Left hindlimb (tissue), 1 donor: ENCODE results near the gene KASH5.
A peak's percentile ranks its signal among the peaks of the same experiment; 100 is the strongest.

ENCODE experiments used
- DNase-seq: peaks from one replicate; pipeline ENCODE4 v3.0.0-alpha.2; 2018

KASH5 gene, protein sequence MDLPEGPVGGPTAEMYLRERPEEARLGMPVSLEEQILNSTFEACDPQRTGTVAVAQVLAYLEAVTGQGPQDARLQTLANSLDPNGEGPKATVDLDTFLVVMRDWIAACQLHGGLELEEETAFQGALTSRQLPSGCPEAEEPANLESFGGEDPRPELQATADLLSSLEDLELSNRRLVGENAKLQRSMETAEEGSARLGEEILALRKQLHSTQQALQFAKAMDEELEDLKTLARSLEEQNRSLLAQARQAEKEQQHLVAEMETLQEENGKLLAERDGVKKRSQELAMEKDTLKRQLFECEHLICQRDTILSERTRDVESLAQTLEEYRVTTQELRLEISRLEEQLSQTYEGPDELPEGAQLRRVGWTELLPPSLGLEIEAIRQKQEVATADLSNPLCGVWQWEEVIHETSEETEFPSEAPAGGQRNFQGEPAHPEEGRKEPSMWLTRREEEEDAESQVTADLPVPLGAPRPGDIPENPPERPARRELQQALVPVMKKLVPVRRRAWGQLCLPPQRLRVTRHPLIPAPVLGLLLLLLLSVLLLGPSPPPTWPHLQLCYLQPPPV

DNA sequence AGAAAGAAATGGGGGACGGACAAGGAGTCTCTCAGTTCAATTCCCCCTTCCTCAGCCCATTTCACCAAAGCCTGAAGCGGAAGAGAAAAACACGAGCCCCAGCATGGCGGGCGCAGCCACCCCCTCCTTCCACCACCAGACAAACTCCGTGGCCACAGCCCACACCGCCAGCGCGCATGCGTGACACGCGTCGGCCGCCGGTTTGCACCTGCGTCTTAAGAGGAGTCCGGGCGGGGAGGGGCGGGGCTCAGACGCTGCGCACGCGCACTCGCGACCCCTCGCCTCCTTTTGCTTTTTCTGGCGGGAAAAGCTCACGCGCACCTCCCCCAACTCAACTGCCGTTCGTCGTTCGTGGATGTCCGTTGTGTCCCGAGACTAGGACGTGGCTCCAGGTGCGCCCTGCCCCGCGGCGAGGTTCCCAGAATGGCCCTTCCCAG is at the start of gene KASH5:
Gene KASH5 (plus strand): TSS at position 314 of the 437 bp plus-strand sequence. CDS start 2,635 bp downstream, outside the sequence.
- DNase-seq = peak; percentile 64

DNA sequence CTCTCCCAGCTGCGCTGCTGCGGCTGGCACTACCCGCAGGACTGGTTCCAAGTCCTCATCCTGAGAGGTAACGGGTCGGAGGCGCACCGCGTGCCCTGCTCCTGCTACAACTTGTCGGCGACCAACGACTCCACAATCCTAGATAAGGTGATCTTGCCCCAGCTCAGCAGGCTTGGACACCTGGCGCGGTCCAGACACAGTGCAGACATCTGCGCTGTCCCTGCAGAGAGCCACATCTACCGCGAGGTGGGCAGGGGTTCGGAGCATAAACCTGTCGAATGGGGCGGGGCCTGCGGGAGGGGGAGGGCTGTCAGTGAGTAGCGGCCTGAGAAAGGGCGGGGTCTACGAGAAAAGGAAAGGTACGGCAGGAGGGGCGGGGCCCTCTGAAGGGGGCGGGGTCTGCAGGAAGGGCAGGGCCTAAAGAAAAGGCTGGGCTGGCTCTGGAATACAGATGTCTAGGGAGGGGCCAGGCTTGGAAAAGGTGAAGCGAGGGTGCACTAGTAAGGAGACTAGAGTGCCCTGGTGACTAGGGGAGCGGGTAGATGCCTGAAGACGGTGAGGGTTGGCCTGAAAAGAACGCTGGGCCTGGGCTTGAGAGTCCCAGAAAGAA is 49.3 kb upstream of the KASH5 start:
- DNase-seq = peak; percentile 71

DNA sequence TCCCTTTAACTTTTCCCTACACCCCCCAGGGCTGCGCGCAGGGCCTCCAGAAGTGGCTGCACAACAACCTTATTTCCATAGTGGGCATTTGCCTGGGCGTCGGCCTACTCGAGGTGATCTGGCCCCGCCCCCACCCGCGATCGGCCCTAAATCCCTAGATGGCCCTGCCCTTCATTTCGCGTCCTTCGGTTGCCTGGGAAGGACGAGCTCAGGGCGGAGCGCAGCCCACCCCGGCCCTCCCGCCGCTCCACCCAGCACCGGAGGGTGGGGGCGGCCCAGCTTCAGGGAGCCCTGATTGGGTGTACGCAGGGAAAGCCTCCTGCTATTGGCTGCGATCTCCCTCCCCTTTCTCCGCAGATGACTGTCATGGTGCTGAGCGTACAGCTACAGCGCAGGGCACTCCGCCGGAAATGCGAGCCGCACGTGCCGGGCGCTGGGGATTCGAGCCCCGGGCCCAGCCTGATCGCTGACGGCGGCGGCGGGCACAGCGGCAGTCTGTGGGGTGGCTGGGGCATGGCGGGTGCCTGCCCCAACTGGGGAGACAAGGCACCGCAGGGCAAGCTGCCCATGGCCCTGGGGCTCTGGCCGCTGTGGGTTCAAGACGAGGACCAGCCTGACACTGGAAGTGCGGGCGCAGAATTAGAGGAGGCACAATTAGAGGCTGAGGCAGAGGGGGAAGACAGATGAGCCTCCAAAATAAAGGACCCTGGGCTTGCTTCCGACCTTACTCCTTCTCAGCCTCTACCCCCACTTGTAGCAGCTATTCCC is 48.6 kb upstream of the KASH5 start:
- peak; percentile 91 for DNase-seq

DNA sequence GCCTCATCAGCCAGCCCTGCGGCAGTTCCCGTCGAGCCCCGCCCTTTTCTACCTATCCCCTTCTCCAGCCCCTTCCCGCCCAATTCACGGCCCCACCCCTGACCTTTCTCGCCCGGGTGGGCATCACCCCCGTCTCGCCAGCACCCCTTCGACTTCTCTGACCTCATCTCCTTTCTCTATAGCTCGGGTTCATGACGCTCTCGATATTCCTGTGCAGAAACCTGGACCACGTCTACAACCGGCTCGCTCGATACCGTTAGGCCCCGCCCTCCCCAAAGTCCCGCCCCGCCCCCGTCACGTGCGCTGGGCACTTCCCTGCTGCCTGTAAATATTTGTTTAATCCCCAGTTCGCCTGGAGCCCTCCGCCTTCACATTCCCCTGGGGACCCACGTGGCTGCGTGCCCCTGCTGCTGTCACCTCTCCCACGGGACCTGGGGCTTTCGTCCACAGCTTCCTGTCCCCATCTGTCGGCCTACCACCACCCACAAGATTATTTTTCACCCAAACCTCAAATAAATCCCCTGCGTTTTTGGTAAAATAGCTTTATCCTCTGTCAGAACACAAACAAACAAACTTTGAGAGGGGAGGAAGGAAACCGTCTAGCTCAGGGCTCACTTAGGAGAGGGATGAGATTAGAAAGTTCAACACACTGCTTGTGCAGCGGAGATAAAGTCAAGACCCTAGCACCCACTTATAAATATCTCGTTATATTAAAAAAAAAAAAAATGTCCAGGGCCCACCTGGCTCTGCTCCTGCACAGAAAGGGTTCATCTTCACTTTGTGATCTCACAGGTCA is 47.8 kb upstream of the KASH5 start:
- peak; percentile 70 for DNase-seq

DNA sequence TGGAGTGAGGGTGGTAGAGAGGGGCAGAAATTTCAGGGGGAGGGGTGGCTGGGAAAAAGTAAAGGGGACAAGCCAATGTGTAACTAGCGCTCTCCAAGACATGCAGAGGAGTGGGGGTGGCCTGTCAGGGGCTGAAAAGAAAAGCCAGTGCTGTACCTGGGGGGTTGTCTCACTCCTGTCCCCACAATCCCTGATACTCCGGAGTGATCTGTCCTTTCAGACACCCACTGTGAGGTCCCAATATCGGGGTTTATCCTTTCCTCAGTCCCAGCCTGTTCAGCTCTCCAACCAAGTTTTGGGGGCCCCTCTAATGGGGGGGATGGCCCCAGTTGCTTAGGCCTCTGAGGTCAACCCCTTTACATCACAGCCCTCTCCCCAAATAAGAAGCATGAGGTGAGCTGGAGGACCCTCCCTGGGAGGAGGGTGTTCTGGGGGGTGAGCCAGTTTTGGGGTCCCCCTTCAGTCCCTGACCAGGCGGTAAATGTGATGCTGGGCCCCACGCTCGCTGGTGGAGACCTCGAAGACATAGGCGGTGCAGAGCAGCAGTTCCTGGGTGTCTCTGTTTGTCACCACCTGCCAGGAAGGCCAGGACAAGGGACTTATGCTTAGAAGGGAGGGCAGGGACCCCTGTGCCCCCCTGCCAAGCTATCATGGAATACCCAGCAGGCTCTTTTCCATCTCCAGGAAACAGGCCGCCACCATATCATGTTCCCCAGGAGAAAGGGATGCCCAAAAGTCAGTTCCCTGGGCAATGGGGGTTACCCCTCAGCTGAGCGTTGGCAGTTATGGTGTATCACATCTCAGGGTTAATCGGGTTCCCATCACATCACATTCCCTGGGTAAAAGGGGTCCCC is 47.0 kb upstream of the KASH5 start:
- no peak for DNase-seq

DNA sequence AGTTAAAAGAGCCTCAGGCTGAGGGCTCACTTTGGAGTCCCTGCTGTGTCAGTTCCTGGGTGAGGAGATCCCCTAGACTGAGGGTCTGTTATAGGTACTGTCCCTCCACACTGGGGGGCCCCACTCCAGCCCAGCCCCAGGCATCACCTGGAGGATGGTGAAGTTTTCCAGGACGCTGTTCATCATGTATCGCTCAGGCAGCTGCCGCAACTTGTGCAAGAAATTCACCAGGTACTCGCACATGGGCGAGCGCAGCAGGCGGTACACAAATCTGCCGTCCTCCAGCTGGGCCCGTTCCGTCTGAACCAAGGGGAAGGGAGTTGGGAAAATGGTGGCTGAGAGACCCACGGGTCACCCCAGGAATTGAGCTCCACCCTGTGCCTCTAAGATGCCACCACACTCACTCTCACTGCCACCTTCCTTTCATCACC is 45.7 kb upstream of the KASH5 start:
- DNase-seq = no peak

DNA sequence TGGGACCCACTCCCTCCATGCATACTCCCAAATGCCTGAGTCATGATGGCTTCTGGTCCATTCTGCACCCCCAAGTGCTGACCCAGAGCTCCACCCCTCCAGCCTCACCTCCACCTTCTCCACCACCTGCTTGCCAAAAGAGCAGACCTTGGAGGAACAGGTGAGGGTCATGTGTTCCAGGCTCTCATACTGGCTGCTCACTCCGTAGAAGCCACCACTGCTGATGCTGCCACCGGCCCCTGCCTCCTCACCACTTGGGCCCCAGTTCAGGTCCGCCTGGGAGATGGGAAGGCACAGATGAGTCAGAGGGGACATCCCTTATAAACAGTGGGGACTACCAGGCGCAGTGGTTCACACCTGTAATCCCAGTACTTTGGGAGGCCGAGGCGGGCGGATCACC is 44.9 kb upstream of the KASH5 start:
- DNase-seq = no peak

DNA sequence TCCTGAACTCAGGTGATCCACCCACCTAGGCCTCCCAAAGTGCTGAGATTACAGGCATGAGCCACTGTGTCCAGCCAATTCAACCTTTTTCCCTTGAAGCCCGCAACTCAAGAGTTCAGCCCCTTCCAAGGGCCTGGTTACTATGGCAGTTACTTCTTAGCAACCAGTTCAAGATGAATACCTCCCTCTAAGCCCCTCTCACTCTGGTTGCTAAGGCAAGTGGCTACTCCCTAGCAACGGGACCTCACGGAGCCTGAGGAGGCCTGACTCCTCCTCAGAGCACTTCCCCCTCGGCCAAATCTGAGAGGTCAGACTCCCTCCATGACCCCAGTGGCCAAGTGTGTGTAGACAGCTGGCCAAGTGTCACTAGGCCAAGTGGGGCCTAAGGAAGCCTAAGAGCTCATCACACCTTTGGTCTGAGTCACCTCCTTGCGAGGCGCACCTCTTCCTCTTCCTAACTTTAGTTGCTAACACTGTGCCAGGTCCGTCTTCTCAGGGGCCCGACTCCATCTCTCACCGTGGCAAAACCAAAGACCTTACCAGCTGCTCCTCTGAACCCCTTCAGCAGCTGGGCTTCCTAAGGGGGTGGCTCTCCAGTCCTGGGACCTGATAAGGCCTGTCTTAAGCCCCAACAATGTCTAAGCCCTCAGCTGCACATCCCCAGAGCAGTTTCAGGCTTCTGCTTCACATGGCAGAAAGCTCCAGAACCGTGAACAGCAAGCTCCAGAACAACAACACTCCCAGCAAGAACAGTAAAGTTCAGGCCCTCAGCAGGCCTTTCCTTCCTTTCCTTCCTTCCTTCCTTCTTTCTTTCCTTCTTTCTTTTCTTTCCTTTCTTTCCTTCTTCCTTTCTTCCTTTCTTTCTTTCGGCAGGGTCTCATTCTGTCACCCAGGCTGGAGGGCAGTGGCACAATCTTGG is 43.3 kb upstream of the KASH5 start:
- no peak for DNase-seq

DNA sequence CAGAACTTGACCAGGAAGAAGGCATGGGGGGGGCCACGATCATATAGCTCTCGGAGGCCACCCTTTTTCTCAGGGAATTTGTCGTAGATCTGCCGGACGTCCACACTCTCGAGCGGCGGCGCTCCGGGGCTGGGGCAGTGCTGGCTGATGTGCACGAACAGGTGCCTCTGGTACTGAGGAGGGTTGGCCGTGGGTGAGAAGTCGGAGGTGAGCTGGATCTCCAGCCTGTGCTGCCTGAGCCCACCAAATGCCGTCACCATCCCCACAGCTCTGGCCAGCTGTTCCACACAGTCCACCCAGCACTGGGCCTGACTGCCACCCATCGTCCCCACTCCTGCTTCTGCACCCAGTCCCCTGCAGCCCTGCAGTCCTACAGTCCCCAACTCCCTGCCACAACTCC is 40.9 kb upstream of the KASH5 start:
- no peak for DNase-seq

DNA sequence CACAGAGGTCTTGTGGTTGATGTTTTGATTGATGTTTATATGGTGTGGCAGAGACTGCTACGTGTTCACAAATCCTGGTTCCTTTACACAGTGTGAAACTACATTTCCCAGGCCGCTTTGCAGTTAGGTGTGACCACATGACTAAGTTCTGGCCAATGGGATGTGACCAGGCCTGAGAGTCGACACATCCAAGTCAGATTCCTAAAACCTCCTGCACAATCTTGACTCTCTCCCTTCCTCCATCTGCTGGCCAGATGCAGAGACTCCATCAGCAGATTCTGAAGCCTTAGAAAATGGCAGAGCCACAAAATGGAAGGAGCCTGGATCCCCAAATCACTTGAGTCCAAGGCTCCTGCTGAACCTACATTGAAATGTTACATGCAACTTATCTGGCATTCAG is 40.2 kb upstream of the KASH5 start:
- no peak for DNase-seq

DNA sequence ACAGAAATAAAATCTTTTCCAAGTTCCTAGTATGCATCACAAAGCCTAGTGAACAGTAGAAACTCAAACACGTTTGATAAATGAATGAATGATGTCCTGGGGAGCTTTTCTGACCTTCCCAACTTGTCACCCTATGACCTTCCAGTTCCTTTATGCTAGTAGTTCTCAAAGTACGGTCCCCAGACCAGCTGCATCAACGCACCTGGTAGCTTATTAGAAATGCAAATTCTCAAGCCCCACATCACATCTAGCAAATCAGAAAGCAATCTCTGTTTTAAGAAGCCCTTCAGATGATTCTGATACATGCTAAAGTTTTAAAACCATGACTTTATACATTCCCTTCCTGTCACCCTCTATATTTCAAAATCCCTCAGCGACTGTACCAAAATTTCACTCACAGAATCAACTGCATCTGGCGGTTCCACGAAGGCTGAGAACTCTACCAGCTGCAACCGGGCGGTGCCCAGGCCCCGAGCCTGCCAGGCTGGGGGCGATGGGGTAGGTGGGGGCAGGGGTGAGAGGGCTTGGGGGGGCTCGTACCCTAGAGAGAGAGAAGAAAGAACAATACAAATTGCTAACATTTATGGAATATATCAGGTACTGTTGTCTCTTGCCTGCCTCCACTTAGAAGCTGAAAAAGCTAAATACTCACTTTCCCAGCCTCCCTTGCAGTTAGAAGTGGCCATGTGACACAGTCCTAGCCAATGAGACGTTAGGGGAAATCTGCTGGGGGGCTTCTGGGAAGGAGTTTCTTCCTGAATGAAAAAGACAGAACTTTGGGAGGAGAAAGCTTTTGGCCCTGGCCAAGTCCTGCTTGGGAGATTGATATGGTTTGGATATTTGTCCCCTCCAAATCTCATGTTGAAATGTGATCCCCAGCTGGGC is 39.5 kb upstream of the KASH5 start:
- DNase-seq = no peak

DNA sequence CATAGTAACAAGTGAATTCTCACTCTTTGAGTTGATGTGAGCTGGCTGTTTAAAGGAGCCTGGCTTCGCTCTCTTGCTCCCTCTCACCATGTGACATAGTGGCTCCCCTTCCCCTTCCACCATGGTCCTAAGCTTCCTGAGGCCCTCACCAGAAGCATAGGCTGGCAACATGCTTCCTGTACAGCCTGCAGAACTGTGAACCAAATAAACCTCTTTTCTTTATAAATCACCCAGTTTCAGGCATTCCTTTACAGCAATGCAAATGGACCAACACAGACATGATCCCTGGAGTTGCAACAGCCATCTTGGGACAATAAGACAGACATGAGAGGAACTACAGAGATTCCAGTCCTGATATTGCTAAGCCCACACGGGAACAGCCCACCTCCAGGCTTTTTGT is 38.5 kb upstream of the KASH5 start:
- DNase-seq = no peak

DNA sequence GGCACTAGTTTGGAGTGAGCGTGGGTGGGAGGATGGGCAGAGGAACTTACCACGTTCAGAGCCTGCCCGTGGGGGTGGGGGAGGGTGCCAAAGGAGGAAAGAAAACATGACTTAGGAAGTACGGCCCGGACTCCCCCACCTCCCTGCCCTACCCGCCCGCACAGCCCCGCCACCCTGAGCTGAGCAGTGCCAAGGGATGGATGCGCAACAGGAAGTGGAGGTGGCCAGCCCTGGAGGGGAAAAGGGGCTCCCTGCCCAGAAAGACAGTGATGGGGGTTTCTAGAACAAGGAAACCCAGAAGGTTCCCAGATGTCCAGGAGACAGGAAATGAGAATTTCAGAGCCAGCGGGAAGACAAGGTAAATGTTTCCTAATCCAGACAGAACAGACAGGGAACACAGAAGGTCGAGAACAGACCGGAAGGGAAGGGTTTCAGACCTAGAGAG is 32.1 kb upstream of the KASH5 start:
- DNase-seq = peak; percentile 66

DNA sequence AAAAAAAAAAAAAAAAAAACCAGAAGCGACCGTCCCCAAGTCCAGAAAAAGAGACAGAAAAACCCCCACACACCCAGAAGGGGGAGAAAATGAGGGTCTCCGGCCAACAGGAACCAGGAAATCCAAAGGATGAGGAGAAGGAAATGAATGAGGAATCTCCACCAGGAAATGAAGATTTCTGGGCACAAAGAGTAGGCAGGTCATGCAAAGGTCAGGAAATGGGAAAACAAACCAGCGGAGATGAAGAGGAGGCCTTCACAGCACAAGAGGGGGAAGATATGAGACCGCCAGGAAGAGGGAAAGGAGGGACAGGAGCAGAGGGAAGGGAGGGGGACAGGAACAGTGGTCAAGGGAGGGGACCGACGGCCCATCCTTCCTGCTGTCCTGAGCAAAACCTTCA is 31.7 kb upstream of the KASH5 start:
- no peak for DNase-seq

DNA sequence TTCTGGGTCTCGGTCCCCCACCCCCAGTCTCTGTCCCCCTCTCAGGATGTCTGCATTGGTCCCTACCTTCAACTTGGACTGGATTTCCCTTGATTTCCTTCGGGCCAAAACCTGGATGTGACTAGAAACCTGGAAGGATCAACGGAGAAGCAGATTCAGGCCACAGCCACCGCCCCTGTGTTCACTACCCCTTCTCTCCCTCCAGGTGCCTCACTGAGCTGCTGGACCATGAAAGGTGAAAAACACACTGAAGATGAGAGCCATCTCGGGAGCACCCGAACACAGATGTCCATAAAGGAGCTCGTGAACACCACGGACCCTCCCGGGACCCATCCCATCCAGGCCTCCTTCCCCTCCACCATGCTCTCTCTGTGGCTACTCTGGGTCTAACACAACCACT is 30.9 kb upstream of the KASH5 start:
- DNase-seq = no peak

DNA sequence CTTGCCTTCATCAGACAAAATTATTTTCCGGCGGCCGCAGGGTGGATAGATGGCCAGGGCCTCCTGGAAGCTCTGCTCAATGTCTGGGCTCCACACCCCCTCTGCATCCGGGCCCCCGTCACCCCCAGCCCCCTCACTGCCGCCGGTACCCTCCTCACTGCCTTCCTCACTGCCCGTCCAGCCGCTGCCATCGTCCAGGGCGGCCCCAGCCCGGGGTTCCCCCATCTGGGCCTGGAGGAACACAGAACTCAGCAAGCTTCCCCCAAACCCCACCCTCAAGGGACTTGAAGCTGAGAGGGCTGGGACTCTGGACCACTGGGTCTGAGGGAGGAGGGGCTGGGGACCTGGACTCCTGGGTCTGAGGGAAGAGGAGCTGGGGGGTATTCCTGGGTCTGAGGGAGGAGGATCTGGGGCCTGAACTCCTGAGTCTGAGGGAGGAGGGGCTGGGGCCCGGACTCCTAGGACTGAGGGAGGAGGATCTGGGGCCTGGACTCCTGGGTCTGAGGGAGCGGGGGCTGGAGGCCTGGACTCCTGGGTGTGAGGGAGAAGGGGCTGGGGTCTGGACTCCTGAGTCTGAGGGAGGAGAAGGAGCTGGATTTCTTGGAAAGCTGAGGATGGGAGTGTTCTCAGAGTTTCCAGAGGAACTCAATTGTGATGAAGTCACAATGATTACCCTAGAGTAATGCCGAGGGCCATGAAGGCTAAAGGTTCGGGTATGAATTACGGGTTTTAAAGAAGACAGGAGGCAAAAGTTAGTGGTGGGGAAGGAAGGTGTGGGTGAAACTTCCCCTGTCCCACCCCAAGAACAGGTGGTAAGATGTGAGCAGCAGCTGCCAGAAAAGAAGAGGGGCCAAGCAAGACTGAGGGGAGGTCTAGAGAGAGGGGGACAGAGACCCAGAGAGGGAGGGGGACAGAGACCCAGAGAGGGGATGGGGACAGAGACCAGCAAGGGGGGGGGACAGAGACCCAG is 27.9 kb upstream of the KASH5 start:
- no peak for DNase-seq

DNA sequence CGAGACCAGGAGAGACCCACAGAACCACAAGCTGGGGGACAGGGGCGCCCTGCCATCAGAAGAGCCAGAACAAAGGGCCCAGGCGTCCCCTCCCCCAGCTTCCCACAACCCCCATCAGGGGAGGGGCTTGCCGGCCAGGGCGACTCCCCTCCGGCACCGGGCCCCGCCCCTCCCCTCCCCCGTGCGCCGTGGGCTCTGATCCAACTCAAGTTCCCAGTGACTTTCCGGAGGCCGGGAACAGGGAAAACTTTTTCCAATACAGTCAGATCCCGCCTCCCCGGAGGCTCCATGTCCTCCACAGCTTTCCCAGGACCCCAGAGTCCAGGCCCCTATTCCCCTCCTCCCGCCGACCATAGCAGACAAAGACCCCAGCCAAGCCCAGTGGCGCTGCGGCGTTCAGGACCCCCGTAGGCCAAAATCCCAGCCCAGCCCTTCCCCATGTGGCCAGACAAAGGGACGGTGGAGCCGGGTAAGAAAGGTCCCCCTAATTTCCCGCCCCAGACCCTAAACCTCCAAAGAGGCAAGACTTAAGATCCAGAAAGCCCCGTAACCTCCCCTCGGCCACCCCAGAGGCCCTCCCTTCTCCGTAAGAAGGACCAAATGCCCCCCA is 26.5 kb upstream of the KASH5 start:
- DNase-seq = peak; percentile 94
